ENCODE measurements around the gene RAVER2.

DNA sequence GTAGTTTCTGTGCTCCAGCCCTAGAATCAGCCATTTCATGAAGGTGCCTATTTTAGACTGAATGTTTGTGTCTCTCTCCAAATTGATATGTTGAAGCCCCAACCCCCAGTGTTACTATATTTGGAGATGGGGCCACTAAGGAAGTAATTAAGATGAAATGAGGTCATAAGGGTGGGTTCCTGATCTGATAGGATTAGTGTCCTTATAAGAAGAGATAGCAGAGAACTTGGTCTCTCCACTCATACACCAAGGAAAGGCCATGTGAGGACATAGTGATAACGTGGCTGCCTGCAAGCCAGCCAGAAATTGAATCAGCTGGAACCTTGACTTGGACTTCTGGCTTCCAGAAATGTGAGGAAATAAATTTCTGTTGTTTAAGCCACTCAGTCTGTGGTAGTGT, 12.3 kb downstream of the RAVER2 start:
- TF ChIP-seq, protein P1, sequence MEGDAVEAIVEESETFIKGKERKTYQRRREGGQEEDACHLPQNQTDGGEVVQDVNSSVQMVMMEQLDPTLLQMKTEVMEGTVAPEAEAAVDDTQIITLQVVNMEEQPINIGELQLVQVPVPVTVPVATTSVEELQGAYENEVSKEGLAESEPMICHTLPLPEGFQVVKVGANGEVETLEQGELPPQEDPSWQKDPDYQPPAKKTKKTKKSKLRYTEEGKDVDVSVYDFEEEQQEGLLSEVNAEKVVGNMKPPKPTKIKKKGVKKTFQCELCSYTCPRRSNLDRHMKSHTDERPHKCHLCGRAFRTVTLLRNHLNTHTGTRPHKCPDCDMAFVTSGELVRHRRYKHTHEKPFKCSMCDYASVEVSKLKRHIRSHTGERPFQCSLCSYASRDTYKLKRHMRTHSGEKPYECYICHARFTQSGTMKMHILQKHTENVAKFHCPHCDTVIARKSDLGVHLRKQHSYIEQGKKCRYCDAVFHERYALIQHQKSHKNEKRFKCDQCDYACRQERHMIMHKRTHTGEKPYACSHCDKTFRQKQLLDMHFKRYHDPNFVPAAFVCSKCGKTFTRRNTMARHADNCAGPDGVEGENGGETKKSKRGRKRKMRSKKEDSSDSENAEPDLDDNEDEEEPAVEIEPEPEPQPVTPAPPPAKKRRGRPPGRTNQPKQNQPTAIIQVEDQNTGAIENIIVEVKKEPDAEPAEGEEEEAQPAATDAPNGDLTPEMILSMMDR (optimal IDR thresholded peaks at IDR 0.05 in 1 of 3, IDR thresholded peaks at IDR 0.05 in 1 of 3, conservative IDR thresholded peaks at IDR 0.05 in 1 of 3; ENCODE audit: extremely low read depth in 1 of 3, insufficient read depth in 2 of 3, low read length in 3 of 3), result no peak
- TF ChIP-seq EZH2 (IDR thresholded peaks at IDR 0.05; ENCODE audit: low read length), result no peak

Measured in keratinocyte (primary cell).